ENCODE measurements around the gene PRKCA.

Gene PRKCA

GRCh38 chr17:66548158-66548557, 245.7 kb downstream of the PRKCA start:
- no peak overlapping the region for H3K9ac ChIP-seq (ENCODE audit: low read depth, low read length)

DNA sequence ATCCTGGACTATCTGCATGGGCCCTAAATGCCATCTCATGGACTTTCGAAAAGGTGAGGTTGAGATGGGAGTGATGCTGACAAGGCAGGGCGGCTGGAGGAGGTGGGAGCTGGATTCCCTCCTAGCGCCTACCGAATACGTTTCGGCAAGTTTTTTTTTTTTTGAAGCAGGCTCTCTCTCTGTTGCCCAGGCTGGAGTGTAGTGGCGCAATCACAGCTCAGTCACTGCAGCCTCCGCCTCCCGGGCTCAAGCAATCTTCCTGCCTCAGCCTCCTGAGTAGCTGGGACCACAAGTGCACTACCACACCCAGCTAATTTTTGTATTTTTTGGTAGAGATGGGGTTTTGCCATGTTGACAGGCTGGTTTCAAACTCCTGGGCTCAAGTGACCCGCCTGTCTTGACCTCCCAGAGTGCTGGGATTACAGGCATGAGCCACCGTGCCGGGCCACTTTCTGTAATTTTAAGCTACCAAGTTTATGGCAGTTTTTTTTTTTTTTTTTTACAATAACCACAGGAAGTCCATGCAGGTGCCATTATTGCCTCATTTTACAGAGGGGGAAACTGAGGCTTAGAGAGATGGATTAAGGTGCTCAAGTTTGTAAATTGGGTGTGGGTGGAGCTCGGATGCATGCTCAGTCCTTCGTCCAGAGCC, 246.4 kb downstream of the PRKCA start:
- no peak overlapping the region for H3K9ac ChIP-seq (ENCODE audit: low read depth, low read length)
- no peaks in the 10 kb centered on the region for H3K36me3 ChIP-seq (ENCODE audit: insufficient read depth, low read length)
- peaks cover 31% of the 10 kb centered on the region for H3K4me1 ChIP-seq (ENCODE audit: insufficient read depth, low read length)
- H3K9me3 ChIP-seq (ENCODE audit: control insufficient read depth, insufficient read depth, low read length): peaks cover 3% of the 10 kb centered on the region

More at GRCh38 chr17:66548158-66548557, 245.7 kb downstream of the PRKCA start:
- Histone ChIP-seq H3K36me3 (ENCODE audit: insufficient read depth, low read length) (no peaks in the 10 kb centered on the region), H3K4me1 (ENCODE audit: insufficient read depth, low read length) (peaks cover 35% of the 10 kb centered on the region), H3K9me3 (ENCODE audit: control insufficient read depth, insufficient read depth, low read length) (peaks cover 3% of the 10 kb centered on the region)

- peaks cover 3% of the 10 kb centered on the region for H3K9me3 ChIP-seq (ENCODE audit: control insufficient read depth, insufficient read depth, low read length)
- H3K36me3 ChIP-seq (ENCODE audit: insufficient read depth, low read length): no peaks in the 10 kb centered on the region
- no peak overlapping the region for H3K9ac ChIP-seq (ENCODE audit: low read depth, low read length)
- H3K4me1 ChIP-seq (ENCODE audit: insufficient read depth, low read length): peaks cover 31% of the 10 kb centered on the region
Measured at GRCh38 chr17:66549311-66549704, 246.9 kb downstream of the PRKCA start.

- Histone ChIP-seq H3K36me3 (ENCODE audit: insufficient read depth, low read length) (no peaks in the 10 kb centered on the region), H3K9me3 (ENCODE audit: control insufficient read depth, insufficient read depth, low read length) (peaks cover 3% of the 10 kb centered on the region), H3K4me1 (ENCODE audit: insufficient read depth, low read length) (peaks cover 31% of the 10 kb centered on the region), H3K9ac (ENCODE audit: low read depth, low read length) (no peak overlapping the region)
Measured at GRCh38 chr17:66549731-66550207, 247.4 kb downstream of the PRKCA start.

GRCh38 chr17:66551839-66552238, 249.4 kb downstream of the PRKCA start:
- Histone ChIP-seq H3K4me1 (ENCODE audit: insufficient read depth, low read length) (peaks cover 31% of the 10 kb centered on the region), H3K9ac (ENCODE audit: low read depth, low read length) (no peak overlapping the region), H3K9me3 (ENCODE audit: control insufficient read depth, insufficient read depth, low read length) (peaks cover 1% of the 10 kb centered on the region; the same call in 1 of the 2 replicates), H3K36me3 (ENCODE audit: insufficient read depth, low read length) (no peaks in the 10 kb centered on the region)

- Histone ChIP-seq H3K9ac (ENCODE audit: low read depth, low read length) (no peak overlapping the region), H3K4me1 (ENCODE audit: insufficient read depth, low read length) (peaks cover 31% of the 10 kb centered on the region), H3K36me3 (ENCODE audit: insufficient read depth, low read length) (no peaks in the 10 kb centered on the region), H3K9me3 (ENCODE audit: control insufficient read depth, insufficient read depth, low read length) (no peaks in the 10 kb centered on the region)
Measured at GRCh38 chr17:66552371-66552770, 250.0 kb downstream of the PRKCA start.

- Histone ChIP-seq H3K36me3 (ENCODE audit: insufficient read depth, low read length) (no peaks in the 10 kb centered on the region), H3K9me3 (ENCODE audit: control insufficient read depth, insufficient read depth, low read length) (0 out of 2 replicates have a peak, but pooled peaks cover 3% of the 10 kb centered on the region), H3K4me1 (ENCODE audit: insufficient read depth, low read length) (peaks cover 3% of the 10 kb centered on the region), H3K9ac (ENCODE audit: low read depth, low read length) (no peak overlapping the region)
Measured at GRCh38 chr17:66555605-66556004, 253.2 kb downstream of the PRKCA start.

DNA sequence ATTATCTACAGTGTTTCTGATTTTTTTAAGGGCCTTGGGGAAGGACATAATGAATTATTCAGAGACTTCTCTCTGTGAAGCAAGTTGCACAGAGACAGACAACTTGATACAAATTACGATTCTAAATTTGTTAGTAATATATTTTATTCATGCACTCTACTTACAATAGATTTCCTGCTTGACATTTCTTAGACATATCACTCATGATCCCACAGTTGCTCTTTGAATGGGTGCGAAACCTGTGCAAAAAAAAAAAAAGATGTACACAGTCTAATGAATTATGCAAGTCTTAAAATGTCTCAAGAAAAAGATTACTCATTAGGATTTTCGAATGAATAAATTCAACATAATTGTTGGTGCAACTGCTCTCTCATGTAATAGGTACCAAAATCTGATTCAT, 254.8 kb downstream of the PRKCA start:
- Histone ChIP-seq H3K4me1 (ENCODE audit: insufficient read depth, low read length) (no peaks in the 10 kb centered on the region), H3K9me3 (ENCODE audit: control insufficient read depth, insufficient read depth, low read length) (peaks cover 5% of the 10 kb centered on the region; the same call in 1 of the 2 replicates), H3K9ac (ENCODE audit: low read depth, low read length) (no peak overlapping the region), H3K36me3 (ENCODE audit: insufficient read depth, low read length) (no peaks in the 10 kb centered on the region)

DNA sequence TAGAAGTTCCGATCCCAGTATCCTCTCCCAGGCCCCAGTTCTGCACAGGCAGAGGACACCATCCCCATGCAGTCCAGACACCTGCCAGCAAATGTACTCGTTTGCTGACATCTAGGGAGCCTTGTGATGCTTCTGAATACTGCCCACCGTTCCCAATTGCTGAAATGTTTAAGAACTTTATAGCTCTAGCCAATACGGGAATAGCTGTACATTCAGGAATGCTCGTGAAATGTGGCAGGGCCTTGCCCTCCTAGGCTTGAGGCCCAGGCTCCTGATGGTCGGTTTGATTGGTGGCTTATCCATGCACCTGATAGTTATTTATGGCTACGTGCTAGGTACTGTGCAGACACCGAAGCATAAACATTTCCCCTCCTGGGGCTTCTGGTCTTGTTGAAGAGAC, 255.5 kb downstream of the PRKCA start:
- Histone ChIP-seq H3K9ac (ENCODE audit: low read depth, low read length) (no peak overlapping the region), H3K9me3 (ENCODE audit: control insufficient read depth, insufficient read depth, low read length) (peaks cover 5% of the 10 kb centered on the region; the same call in 1 of the 2 replicates), H3K36me3 (ENCODE audit: insufficient read depth, low read length) (no peaks in the 10 kb centered on the region), H3K4me1 (ENCODE audit: insufficient read depth, low read length) (no peaks in the 10 kb centered on the region)

DNA sequence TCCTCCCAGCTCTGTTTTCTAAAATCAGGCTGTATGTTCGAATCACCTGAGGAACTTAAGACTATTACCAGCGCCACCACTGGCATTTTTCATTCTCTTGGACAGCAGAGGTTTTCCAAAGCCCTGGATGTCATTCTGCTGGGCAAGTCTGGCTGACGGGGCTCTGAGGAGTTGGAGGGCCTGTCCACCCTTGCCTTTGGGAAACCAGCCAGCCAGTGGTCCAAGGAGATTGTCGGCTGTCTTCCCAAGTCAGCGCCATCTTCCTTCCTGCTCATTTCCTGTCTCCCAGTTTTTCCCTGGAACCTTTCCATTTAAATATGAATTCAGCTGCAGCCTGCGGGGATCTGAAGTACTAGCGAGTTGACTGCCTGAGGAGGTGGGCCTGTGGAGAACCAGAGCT, 258.3 kb downstream of the PRKCA start:
- peaks cover 5% of the 10 kb centered on the region; the same call in 1 of the 2 replicates for H3K9me3 ChIP-seq (ENCODE audit: control insufficient read depth, insufficient read depth, low read length)
- H3K4me1 ChIP-seq (ENCODE audit: insufficient read depth, low read length): peaks cover 4% of the 10 kb centered on the region
- H3K9ac ChIP-seq (ENCODE audit: low read depth, low read length): no peak overlapping the region
- H3K36me3 ChIP-seq (ENCODE audit: insufficient read depth, low read length): no peaks in the 10 kb centered on the region

DNA sequence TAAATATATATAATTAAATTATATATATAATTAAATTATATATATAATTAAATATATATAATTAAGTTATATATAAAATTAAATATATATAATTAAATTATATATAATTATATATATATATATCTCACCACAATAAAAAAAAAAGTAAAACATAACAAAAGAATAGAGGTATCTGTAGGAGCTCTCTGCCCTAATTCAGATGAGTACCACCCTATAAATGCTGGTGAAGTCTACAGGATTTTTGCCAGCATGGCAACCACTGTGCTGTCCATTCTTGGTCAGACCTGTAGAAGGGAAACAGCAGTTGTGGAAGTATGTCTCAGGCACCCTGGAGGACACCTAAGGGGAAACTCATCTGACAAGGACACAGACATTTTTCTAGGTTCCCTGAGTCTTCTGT, 259.7 kb downstream of the PRKCA start:
- Histone ChIP-seq H3K36me3 (ENCODE audit: insufficient read depth, low read length) (no peaks in the 10 kb centered on the region), H3K4me1 (ENCODE audit: insufficient read depth, low read length) (peaks cover 16% of the 10 kb centered on the region), H3K9ac (ENCODE audit: low read depth, low read length) (no peak overlapping the region), H3K9me3 (ENCODE audit: control insufficient read depth, insufficient read depth, low read length) (peaks cover 5% of the 10 kb centered on the region; the same call in 1 of the 2 replicates)

DNA sequence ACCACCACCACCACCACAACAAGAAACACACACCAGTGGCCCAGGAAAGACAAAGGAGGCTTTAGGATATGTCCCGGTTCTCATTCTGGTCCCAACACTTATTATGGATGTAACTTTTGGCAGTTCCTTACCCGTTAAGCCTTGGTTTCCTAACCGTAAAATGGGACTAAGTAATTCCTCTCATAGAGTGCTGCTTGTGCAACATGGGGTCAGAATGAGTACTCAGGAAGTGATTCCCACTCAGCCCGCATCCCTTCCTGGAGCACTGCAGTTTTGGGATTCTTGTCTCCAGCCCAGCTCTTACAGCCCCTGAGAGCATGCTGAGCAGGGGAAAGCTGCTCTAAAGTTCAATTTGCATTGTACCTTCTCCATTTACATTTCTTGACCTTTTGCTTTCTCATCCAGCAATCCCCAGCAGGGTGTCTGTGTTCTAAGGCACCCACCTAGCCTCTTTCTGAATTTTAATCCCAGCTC, 262.6 kb downstream of the PRKCA start:
- H3K36me3 ChIP-seq (ENCODE audit: insufficient read depth, low read length): no peaks in the 10 kb centered on the region
- H3K9ac ChIP-seq (ENCODE audit: low read depth, low read length): no peak overlapping the region
- peaks cover 20% of the 10 kb centered on the region for H3K4me1 ChIP-seq (ENCODE audit: insufficient read depth, low read length)
- H3K9me3 ChIP-seq (ENCODE audit: control insufficient read depth, insufficient read depth, low read length): peaks cover 5% of the 10 kb centered on the region; the same call in 1 of the 2 replicates

- Histone ChIP-seq H3K9ac (ENCODE audit: low read depth, low read length) (no peak overlapping the region), H3K9me3 (ENCODE audit: control insufficient read depth, insufficient read depth, low read length) (no peaks in the 10 kb centered on the region), H3K36me3 (ENCODE audit: insufficient read depth, low read length) (no peaks in the 10 kb centered on the region), H3K4me1 (ENCODE audit: insufficient read depth, low read length) (peaks cover 20% of the 10 kb centered on the region)
Measured at GRCh38 chr17:66567234-66568170, 265.1 kb downstream of the PRKCA start.

DNA sequence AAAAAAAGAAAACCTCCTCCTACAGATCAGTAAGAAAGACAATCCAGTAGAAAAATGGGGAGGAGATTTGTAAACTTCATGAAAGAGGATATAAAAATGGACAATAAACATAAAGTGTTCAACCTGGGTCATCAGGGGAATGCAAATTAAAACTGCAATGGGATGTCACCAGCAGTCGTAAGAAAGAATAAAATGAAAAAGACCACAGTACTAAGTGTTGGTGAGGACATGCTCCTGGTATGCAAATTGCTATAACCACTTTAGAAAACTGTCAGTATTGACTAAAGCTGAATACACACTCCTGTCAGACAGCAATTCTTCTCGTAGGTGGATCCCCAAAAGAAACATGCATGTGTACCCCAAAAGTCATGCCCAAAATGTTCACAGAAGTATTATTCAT, 267.2 kb downstream of the PRKCA start:
- peaks cover 20% of the 10 kb centered on the region for H3K4me1 ChIP-seq (ENCODE audit: insufficient read depth, low read length)
- H3K9ac ChIP-seq (ENCODE audit: low read depth, low read length): no peak overlapping the region
- H3K9me3 ChIP-seq (ENCODE audit: control insufficient read depth, insufficient read depth, low read length): no peaks in the 10 kb centered on the region
- H3K36me3 ChIP-seq (ENCODE audit: insufficient read depth, low read length): no peaks in the 10 kb centered on the region
